Neural progenitor cell (in vitro differentiated cells): ENCODE measurements around the gene TMX4. TPM values are rescaled to one million over a fixed set of nuclear protein-coding genes. Genes with fewer than 3 reads are reported as not detected.

Experiments
- DNase-seq: peaks from one replicate; pipeline ENCODE4 v3.0.0-alpha.2; 2016; ENCODE audit warnings: low spot score
- H2AFZ ChIP-seq: fragments of 200-600 bp; sonication (generic); replicated peaks from 2 replicates; pipeline ENCODE4 v1.6.1; 2016; ENCODE audit warnings: antibody characterized with exemption
- H3F3A ChIP-seq: fragments of 200-600 bp; sonication (generic); 2 replicates; pipeline ENCODE4 v1.6.1; 2016; ENCODE audit warnings: antibody characterized with exemption, low read depth
- H3K27ac ChIP-seq: fragments of 200-600 bp; sonication (generic); 2 replicates; pipeline ENCODE4 v1.5.1; 2016; ENCODE audit warnings: mild to moderate bottlenecking
- H3K27me3 ChIP-seq: fragments of 200-600 bp; sonication (generic); 2 replicates; pipeline ENCODE4 v1.6.1; 2016; ENCODE audit warnings: mild to moderate bottlenecking, moderate library complexity
- H3K36me3 ChIP-seq: fragments of 200-600 bp; sonication (generic); 2 replicates; pipeline ENCODE4 v1.5.1; 2016
- H3K4me1 ChIP-seq: fragments of 200-600 bp; sonication (generic); 2 replicates; pipeline ENCODE4 v1.6.1; 2016; ENCODE audit warnings: mixed run types
- H3K4me2 ChIP-seq: fragments of 200-600 bp; sonication (generic); 2 replicates; pipeline ENCODE4 v1.6.1; 2016
- H3K4me3 ChIP-seq: fragments of 200-600 bp; sonication (generic); 2 replicates; pipeline ENCODE4 v1.5.1; 2016
- H3K79me2 ChIP-seq: fragments of 200-600 bp; sonication (generic); 2 replicates; pipeline ENCODE4 v1.6.1; 2016; ENCODE audit warnings: low read depth
- H3K9ac ChIP-seq: fragments of 200-600 bp; sonication (generic); 2 replicates; pipeline ENCODE4 v1.6.1; 2016
- H3K9me3 ChIP-seq: fragments of 200-600 bp; sonication (generic); 2 replicates; pipeline ENCODE4 v1.5.1; 2016; ENCODE audit warnings: low read depth
- H4K20me1 ChIP-seq: fragments of 200-600 bp; sonication (generic); 2 replicates; pipeline ENCODE4 v1.6.1; 2016; ENCODE audit warnings: low read depth
- H3K27ac Mint-ChIP-seq: 3 replicates; pipeline ENCODE4 v1.8.0; 2021; ENCODE audit warnings: mixed read lengths
- H3K27me3 Mint-ChIP-seq: 2 replicates; pipeline ENCODE4 v1.8.0; 2022; ENCODE audit warnings: low read depth, mild to moderate bottlenecking, inconsistent platforms, moderate library complexity, mixed read lengths; ENCODE audit not compliant: insufficient read depth
- H3K36me3 Mint-ChIP-seq: 3 replicates; pipeline ENCODE4 v1.8.0; 2021; ENCODE audit warnings: mixed read lengths
- H3K4me1 Mint-ChIP-seq: 3 replicates; pipeline ENCODE4 v1.8.0; 2021; ENCODE audit warnings: mixed read lengths
- H3K4me3 Mint-ChIP-seq: 3 replicates; pipeline ENCODE4 v1.8.0; 2021; ENCODE audit warnings: mild to moderate bottlenecking, moderate library complexity, mixed read lengths
- H3K9me3 Mint-ChIP-seq: 3 replicates; pipeline ENCODE4 v1.8.0; 2020; ENCODE audit warnings: mixed read lengths
- CTCF ChIP-seq: fragments of 200-600 bp; sonication (generic); IDR thresholded peaks from 2 replicates; pipeline ENCODE4 v1.5.1; 2017; ENCODE audit warnings: antibody characterized with exemption, mild to moderate bottlenecking
- EZH2 ChIP-seq: fragments of 200-600 bp; sonication (generic); IDR thresholded peaks from 2 replicates; pipeline ENCODE4 v1.6.1; 2017; ENCODE audit warnings: antibody characterized with exemption, mild to moderate bottlenecking, moderate library complexity
- EZH2phosphoT487 ChIP-seq: fragments of 200-600 bp; sonication (generic); IDR thresholded peaks from 2 replicates; pipeline ENCODE4 v1.6.1; 2017; ENCODE audit warnings: antibody characterized with exemption
- total RNA-seq: library from RNA; depleted of rRNA; stranded (reverse); fragments of >200 nt; gene quantifications from 2 replicates; pipeline ENCODE4 v1.2.3, GENCODE V29; 2015; ENCODE audit warnings: low replicate concordance

Gene TMX4
- total RNA-seq, 1 donor from 2014 or later, result 10.4 TPM

GRCh38 chr20:8050157-8050837 is 30.7 kb upstream of the TMX4 start:
- H3K36me3 ChIP-seq, result no peaks in the 10 kb centered on the region
- no peak overlapping the region for H3K4me3 Mint-ChIP-seq
- no peaks in the 10 kb centered on the region for H3K27me3 Mint-ChIP-seq
- H3K36me3 Mint-ChIP-seq, result no peaks in the 10 kb centered on the region
- no peak overlapping the region for H3K4me3 ChIP-seq
- H3F3A ChIP-seq, result no peaks in the 10 kb centered on the region
- H3K9me3 ChIP-seq, result no peaks in the 10 kb centered on the region
- peaks cover 2% of the 10 kb centered on the region for H3K9me3 Mint-ChIP-seq
- no peak overlapping the region for H2AFZ ChIP-seq
- no peaks in the 10 kb centered on the region for H3K4me1 Mint-ChIP-seq
- H3K27ac ChIP-seq, result no peak overlapping the region
- DNase-seq, result no peak
- H3K9ac ChIP-seq, result no peak overlapping the region
- H4K20me1 ChIP-seq, result no peaks in the 10 kb centered on the region
- no peak overlapping the region for H3K4me2 ChIP-seq
- TF ChIP-seq EZH2phosphoT487 (no peak), CTCF (no peak), EZH2 (no peak)
- H3K79me2 ChIP-seq, result no peaks in the 10 kb centered on the region
- H3K27ac Mint-ChIP-seq, result no peak overlapping the region
- no peaks in the 10 kb centered on the region for H3K27me3 ChIP-seq
- no peaks in the 10 kb centered on the region for H3K4me1 ChIP-seq

- H3K36me3 Mint-ChIP-seq, result no peaks in the 10 kb centered on the region
These were observed 29.7 kb upstream of the TMX4 start for GRCh38 chr20:8049310-8049709.

GRCh38 chr20:8045946-8046345 is 26.4 kb upstream of the TMX4 start:
- no peaks in the 10 kb centered on the region for H3K36me3 ChIP-seq
- no peak overlapping the region for H3K9ac ChIP-seq
- H3K27ac ChIP-seq, result no peak overlapping the region
- no peaks in the 10 kb centered on the region for H3K9me3 ChIP-seq
- H3K4me3 ChIP-seq, result no peak overlapping the region
- TF ChIP-seq CTCF, result no peak
- no peak for TF ChIP-seq EZH2phosphoT487
- no peaks in the 10 kb centered on the region for H3K27me3 Mint-ChIP-seq
- no peaks in the 10 kb centered on the region for H3K4me1 Mint-ChIP-seq
- H3K27ac Mint-ChIP-seq, result no peak overlapping the region
- H3K4me1 ChIP-seq, result no peaks in the 10 kb centered on the region
- H3K79me2 ChIP-seq, result no peaks in the 10 kb centered on the region
- H3K4me2 ChIP-seq, result no peak overlapping the region
- H3K27me3 ChIP-seq, result peaks cover 3% of the 10 kb centered on the region
- no peaks in the 10 kb centered on the region for H3K36me3 Mint-ChIP-seq
- no peak overlapping the region for H3K4me3 Mint-ChIP-seq
- no peak for DNase-seq
- H2AFZ ChIP-seq, result no peak overlapping the region
- no peaks in the 10 kb centered on the region for H4K20me1 ChIP-seq
- H3K9me3 Mint-ChIP-seq, result peaks cover 2% of the 10 kb centered on the region
- no peaks in the 10 kb centered on the region for H3F3A ChIP-seq

More at GRCh38 chr20:8049310-8049709, 29.7 kb upstream of the TMX4 start:
- H3K9me3 ChIP-seq, result no peaks in the 10 kb centered on the region
- H3F3A ChIP-seq, result no peaks in the 10 kb centered on the region
- TF ChIP-seq EZH2 (no peak), CTCF (no peak), EZH2phosphoT487 (no peak)
- Mint-ChIP-seq H3K27ac (no peak overlapping the region), H3K4me3 (no peak overlapping the region), H3K27me3 (no peaks in the 10 kb centered on the region), H3K4me1 (no peaks in the 10 kb centered on the region), H3K9me3 (peaks cover 2% of the 10 kb centered on the region)
- no peaks in the 10 kb centered on the region for H3K27me3 ChIP-seq
- DNase-seq, result no peak
- H3K4me3 ChIP-seq, result no peak overlapping the region
- H3K27ac ChIP-seq, result no peak overlapping the region
- H3K79me2 ChIP-seq, result no peaks in the 10 kb centered on the region
- H3K9ac ChIP-seq, result no peak overlapping the region
- no peak overlapping the region for H2AFZ ChIP-seq
- no peak overlapping the region for H3K4me2 ChIP-seq
- no peaks in the 10 kb centered on the region for H4K20me1 ChIP-seq
- no peaks in the 10 kb centered on the region for H3K36me3 ChIP-seq
- H3K4me1 ChIP-seq, result no peaks in the 10 kb centered on the region
